ENCODE results near the gene EML6.
"Not testable (repeated sequence)": the region's sequence is repeated elsewhere in the genome, so short reads cannot be mapped to it uniquely, and the experiment has no call there.

Gene EML6

DNA sequence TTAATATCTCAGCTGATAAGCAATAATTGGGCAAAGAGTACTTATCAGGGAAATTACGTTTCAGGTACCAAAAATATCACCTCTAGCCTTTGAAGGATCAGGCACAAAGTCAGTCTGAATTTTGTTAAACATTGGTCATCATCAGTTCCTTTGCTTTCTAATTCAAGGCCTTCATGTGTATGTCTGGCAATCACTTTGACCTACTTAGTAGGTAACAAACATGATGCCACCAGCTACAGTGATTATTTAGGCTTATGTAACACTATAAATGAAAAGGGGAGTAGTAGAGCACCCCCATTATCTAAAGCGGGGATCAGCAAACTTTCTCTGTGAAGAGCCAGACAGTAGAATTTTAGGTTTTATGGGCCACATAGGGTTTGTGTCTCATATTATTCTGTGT lies 251.7 kb downstream of the EML6 start:
- DNase-seq, result no peak

GRCh38 chr2:54975598-54976492 lies 252.4 kb downstream of the EML6 start:
- no peak for DNase-seq

DNA sequence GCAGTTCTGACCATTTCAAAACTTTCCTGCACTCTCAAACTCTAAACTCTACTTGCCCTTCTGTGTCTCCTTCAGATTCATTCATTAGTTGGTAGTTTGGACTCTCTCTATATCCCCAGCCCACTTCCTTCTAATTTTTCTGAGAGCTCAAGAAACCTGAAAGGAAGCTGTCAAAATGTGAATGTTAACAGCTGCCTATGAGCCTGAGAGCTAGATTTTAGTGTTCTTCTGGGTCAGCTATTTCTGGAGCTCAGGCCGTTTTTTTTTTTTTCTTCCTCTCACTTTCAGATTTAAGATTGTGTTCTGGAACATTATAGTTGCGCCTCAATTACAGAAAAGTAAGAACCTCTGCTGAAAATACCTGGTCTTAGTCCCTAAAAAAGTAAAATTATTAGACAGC lies 253.7 kb downstream of the EML6 start:
- no peak for DNase-seq

GRCh38 chr2:54979321-54980044 lies 256.0 kb downstream of the EML6 start:
- no peak for DNase-seq

DNA sequence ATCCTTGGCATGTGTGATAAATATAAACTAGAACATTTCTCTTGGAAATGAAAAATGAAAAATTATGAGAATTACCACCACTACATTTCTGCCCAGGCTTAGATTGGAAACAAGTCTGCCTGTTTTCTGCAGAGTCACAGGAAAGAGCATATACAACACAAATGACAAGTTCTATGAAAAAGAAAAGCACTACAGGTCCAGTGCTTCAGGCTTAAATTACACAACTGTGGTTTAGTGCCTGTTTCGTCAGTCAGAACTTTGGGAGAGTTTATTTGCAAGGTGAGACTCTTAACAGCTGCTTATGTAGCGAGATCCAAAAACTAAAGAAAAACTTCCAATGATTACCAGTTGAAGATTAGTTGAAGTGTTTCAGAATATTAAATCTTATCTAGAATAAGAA lies 257.9 kb downstream of the EML6 start:
- DNase-seq, result no peak

DNA sequence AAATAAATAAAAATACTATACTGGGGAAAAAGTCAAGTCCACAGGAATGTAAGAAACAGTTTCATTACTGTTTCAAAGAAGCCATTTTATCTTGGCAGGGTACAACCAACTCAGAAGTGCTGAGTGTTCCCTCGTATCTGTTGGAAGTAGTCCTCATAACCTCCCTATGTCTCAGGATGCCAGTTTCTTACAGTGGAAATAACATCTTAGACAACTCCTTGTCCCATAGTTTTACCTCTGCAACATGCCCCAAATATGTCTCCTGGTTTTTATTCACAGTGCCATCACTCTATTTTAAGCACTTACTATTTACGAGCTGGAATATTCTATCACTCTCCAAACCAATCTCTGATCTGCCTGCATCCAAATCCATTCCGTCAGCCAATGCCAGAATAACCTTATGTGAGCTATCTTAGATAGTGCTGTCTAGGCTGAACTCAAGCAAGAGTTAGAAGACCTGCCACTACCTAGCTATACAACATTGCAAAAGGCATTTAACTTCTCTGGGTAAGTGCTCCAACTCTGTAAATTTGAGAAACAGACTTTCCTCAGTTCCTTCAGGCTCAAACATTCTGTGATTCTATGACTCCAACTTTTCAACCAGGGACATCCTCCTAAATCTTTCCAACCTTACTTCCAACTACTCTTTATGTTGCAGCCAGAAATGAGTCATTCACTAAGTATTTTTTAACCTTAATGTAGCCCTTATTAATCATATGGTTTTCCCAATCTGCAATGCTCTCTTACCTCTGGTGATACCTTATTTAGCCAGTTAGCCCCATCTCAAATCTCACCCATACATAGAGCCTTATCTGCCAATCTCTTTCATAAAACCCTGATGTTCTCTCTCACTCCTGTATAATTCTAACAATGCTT lies 260.1 kb downstream of the EML6 start:
- DNase-seq, result no peak

DNA sequence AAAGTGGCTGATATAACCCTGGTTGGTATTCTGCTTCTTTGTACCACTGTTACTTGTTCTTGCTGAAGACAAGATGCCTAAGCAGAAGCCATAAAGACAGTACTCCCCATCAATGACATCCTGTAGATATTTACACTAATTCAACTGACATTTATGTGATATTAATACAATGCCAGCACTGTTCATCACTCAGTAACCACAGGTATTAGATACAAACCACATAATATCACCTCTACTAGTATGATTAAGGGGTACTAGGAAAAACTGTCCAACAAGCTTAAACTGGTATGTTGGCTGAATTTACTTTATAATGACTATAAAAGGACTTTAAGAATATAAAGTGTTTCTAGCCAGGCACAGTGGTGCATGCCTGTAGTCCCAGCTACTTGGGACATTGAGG lies 261.0 kb downstream of the EML6 start:
- DNase-seq, result no peak

- no peak for DNase-seq
These were observed 262.8 kb downstream of the EML6 start for GRCh38 chr2:54986264-54986663.

- no peak for DNase-seq
These were observed 265.1 kb downstream of the EML6 start for GRCh38 chr2:54988612-54989011.

DNA sequence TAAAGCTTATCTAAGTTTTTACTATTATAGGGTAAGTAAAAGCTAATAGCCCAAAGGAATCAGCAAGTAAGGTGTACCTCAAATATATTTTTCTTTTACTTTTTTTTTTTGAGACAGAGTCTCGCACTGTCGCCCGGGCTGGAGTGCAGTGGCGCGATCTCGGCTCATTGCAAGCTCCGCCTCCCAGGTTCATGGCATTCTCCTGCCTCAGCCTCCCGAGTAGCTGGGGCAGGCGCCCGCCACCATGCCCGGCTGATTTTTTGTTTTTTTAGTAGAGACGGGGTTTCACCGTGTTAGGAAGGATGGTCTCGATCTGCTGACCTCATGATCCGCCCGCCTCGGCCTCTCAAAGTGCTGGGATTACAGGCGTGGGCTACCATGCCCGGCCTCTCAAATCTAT lies 267.2 kb downstream of the EML6 start:
- not testable (repeated sequence) for DNase-seq

DNA sequence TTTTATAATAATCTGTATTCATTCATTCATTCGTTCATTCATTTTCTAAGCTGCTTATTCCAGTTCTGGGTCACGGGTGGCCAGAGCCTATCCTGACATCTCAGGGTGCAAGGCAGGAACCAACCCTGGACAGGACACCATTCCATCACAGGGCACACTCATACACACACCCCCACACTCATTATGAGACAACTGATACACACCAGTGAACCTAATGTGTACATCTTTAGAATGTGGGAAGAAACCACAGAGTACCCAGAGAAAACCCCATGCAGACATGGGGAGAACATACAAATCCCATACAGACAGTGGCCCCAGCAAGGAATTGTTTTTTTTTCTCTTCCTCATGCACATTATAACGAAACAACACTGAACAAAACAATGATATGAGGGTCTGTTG lies 272.1 kb downstream of the EML6 start:
- no peak for DNase-seq

DNA sequence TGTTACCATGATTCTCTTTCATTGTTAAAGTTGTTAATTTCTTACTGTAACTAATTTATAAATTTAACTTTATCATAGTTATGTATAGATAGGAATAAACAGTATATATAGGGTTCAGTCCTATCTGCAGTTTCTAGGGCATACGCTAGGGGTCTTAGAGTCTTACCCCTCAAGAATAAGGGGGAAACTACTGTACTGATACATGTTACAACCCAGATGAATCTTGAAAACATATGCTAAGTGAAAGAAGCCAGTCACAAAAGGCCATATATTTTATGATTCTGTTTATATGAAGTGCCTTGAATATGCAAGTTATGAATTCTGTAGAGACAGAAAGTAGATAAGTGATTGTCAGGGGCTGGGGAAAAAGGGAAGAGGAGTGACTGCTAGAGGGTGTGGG lies 274.4 kb downstream of the EML6 start:
- no peak for DNase-seq

- DNase-seq, result no peak
These were observed 275.7 kb downstream of the EML6 start for GRCh38 chr2:54999182-54999581.

DNA sequence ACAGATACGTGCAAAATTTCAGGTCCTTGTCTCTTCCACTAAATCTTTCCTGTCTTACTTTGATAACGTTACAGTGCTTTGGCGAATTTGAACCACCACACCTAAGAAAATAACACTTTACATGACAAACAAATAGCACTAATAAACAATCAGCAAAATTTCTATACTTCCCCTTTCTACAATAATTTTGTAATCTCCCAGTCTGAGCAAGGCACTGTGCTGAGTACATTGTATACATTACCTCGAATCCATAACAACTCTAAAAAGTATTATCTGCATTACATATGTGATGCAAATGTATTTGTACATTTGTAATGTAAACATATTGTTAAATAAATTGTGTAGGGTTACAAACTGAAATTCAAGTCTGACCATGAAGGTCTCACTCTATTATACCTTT lies 276.9 kb downstream of the EML6 start:
- DNase-seq, result no peak

DNA sequence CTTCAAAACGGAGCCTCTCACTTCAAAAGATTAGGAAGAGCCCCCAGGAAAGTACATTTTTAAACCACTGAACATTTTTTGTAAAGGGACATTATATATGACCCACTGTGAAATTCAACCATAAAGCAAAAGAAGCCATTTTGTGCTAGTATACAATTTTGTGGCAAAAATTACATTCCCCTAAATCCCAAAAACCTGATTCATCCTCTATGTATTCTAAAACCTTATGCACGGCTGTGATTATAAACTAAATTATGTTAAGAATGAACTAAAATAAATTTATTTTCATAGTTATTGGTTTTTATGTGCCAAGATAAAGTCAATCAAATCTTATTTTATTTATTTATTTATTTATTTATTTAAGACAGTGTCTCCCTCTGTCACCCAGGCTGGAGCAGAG lies 278.3 kb downstream of the EML6 start:
- no peak for DNase-seq

DNA sequence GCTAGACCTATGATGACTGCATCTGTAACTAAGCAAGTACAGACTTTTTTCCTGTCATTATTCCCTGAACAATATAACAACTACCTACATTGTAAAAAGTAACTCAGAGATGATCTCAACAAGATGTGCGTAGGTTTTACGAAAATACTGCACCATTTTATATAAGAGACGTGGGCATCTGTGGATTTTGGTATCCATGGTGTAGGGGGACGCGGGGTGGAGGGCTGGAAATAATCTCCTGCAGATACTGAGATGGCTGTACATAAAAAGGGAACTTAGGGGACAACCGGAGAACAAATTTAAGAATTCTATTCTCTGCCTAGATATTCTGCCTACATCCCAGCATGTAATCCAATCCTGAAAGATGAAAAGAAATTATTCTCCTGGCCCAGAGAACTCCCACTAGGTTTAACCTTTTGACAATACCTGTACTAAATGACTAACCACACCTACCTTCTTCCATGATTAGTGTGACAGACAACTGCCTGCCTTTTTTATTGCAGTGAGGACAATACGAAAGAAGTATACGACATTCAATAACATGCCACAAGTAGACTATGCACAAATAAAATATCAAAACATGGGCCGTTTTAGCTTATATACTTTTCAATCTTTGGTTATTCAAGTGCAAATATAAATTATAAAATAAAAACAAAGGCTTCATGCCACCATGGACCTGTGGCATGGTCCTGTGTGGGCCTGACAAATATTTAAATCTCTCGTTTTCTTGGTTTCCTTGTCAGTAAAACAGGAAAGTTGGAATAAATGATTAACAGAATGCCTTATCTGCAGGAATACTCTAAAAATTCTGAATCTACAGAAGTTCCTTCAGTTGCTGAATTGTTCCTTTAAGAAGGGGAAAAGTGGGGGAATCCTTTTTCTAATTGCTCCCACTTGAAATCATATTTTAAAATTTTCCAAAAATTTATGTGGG lies 280.5 kb downstream of the EML6 start:
- no peak for DNase-seq

DNA sequence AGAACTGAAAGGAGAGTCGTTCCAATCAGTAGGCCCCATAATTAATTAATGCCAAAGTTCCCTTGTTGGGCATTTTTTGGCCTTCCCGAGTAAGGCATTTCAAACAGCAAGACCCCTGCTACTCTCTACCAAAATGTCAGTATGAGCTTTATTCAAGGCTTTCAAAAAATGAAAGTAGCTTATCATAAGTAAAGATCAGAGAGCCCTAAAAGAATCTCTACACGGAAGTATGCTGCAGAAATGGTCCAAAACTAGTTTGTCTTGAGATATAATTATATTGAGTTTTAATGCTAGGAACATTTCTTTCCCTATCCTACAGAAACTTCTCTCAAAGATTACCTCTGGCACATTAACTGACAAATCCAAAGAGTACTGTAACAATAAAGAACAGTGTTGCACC lies 282.8 kb downstream of the EML6 start:
- DNase-seq, result no peak

GRCh38 chr2:55009277-55010060 lies 286.0 kb downstream of the EML6 start:
- DNase-seq, result peak in 1 of 2 donors; percentile 18

DNA sequence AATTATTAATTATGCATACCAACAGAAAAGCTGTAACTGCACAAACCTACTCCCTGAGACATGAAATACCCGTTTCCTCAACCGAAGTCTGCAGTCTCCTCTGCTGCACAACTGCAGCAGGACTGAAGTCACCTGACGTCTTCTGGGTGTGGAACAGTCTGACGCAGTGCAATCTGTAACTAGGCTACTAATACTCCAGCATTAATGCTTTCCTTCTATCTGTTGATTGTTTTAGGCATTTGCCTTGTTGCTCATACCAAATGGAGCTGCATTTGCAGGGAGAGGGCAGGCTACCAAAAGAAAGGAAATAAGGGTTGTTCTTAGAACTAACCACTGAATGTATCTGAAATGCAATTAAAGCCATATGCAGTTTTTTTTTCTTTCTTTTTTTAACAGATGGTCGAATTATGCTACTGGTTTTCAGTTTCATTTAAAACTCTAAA lies 286.7 kb downstream of the EML6 start:
- DNase-seq, result peak; percentile 62 to 69

DNA sequence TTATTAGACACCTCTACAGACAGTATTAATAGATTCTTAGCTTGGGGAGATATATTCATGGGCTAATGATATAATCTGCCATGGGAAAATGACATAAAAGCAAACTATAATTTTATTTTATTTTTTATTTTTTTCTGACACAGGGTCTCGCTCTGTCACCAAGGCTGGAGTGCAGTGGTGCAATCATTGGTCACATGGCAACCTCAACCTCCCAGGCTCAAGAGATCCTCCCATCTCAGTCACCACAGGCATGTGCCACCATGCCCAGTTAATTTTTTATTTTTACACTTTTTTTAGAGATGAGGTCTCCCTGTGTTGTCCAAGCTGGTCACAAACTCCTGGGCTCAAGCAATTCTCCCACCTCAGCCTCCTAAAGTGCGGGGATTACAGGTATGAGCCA lies 287.5 kb downstream of the EML6 start:
- peak in 1 of 2 donors; percentile 3 for DNase-seq

All from CD4-positive, alpha-beta T cell treated with Interferon alpha-2 for 1 hour (primary cell).